Measurements from ENCODE around the gene RWDD3.

DNA sequence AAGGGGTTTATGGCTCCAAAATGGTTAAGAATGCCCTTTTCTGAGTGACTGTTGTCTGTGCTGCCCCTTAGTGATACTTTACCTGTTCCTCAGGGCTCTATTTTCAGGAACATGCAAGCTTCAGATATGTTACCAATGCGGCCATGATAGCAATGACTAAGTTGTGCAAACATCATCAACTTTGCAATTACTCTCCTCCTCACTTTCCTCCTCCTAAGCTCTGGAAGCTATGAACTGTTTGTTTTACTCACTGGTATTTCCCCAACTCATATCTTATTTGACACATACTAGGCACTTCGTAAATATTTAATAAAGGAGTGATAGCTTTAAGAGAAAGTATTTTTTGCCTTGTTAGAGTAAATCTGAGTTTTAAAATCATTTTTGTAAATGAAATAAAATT, 53.8 kb downstream of the RWDD3 start:
- TF ChIP-seq, protein P1, sequence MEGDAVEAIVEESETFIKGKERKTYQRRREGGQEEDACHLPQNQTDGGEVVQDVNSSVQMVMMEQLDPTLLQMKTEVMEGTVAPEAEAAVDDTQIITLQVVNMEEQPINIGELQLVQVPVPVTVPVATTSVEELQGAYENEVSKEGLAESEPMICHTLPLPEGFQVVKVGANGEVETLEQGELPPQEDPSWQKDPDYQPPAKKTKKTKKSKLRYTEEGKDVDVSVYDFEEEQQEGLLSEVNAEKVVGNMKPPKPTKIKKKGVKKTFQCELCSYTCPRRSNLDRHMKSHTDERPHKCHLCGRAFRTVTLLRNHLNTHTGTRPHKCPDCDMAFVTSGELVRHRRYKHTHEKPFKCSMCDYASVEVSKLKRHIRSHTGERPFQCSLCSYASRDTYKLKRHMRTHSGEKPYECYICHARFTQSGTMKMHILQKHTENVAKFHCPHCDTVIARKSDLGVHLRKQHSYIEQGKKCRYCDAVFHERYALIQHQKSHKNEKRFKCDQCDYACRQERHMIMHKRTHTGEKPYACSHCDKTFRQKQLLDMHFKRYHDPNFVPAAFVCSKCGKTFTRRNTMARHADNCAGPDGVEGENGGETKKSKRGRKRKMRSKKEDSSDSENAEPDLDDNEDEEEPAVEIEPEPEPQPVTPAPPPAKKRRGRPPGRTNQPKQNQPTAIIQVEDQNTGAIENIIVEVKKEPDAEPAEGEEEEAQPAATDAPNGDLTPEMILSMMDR (conservative IDR thresholded peaks at IDR 0.05 in 1 of 2, IDR thresholded peaks at IDR 0.05 in 1 of 2; ENCODE audit: low read depth in 1 of 2, low read length in 2 of 2) = no peak
- TF ChIP-seq EZH2 (IDR thresholded peaks at IDR 0.05; ENCODE audit: low read length, missing control alignments) = no peak
